ENCODE measurements around the gene MSH3.
"Not testable (repeated sequence)": the region's sequence is repeated elsewhere in the genome, so short reads cannot be mapped to it uniquely, and the experiment has no call there.

Gene MSH3

DNA sequence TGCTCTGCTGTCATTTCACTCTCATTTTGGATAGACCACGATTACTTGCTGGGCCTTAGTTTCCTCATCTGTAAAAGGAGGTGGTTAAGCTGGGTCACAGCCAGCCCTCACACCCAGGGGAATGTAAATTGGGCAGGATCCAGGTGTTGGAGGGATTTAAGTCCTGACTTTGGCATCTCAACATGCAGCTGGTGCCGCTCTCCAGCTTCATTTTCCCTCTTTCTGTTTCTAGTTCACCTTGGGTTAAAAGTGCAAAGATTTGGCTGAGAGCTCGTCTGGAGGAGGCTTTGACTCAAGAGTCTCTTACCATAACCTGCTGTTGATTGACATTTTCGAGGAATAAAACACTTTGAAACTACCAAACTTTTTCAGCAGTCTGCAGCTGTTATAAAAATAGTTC lies 144.6 kb downstream of the MSH3 start:
- no peak for DNase-seq

GRCh38 chr5:80799573-80799972 lies 145.1 kb downstream of the MSH3 start:
- no peak for DNase-seq

GRCh38 chr5:80804332-80804731 lies 149.9 kb downstream of the MSH3 start:
- DNase-seq, result no peak

DNA sequence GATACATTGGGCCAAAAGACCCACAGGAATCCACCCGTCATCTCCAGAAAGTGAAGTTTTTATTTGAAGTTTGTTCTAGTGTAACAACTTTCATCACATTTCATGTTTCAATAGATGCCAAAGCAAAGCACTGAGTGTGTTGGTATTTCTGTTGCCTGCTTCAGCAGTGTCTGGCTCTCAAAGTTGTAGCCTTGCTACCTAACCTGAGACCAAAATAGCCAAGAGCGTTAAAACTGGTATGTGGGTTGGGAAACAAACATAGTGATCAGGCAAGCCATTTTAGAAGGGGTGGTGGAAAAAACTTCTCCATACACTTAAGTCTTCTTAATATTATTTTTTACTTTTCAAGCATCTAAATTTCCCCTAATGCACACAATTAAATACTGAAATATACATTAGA lies 150.6 kb downstream of the MSH3 start:
- DNase-seq, result no peak

GRCh38 chr5:80806929-80807328 lies 152.5 kb downstream of the MSH3 start:
- no peak for DNase-seq

- no peak for DNase-seq
These were observed 155.0 kb downstream of the MSH3 start for GRCh38 chr5:80809451-80809850.

- DNase-seq, result no peak
These were observed 156.0 kb downstream of the MSH3 start for GRCh38 chr5:80810425-80810824.

DNA sequence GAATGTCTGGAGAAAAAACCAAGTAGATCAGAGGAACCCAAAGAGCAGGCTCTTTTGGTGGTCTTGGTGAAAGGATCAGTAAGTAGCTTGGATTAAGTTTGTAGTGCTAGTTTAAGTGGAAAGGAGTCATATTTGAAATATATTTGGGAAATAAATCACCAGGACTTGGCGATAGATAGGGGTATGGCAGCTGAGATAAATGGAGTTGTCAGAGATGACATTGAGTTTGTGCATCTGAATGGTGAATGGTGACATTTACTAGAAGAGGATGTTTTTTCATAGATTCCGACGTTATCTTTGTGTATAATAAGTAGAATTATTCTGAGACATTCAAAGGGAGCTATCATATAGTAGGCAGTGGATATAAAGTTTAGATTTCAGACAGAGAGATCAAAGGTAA lies 162.1 kb downstream of the MSH3 start:
- no peak for DNase-seq

DNA sequence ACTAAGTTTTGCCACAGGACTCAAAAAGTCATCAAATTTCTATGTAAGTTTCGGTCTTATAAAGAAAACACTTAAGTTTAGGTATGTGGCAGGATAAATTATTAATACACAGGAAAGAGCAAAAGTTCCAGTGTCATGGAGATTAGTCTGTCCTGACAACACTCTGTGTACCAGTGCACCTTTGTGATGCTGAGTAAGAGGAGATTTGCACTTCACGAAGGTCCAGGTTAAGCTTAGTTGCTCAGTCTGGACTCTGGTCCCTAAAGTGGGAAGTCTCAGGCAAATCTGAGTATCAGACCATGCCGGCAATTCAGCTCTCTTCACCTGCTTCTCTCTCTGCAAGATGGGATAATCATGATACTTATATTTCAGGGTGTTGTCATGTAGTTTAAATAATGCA lies 166.2 kb downstream of the MSH3 start:
- no peak for DNase-seq

- DNase-seq, result no peak
These were observed 168.2 kb downstream of the MSH3 start for GRCh38 chr5:80822640-80823039.

GRCh38 chr5:80824159-80824558 lies 169.7 kb downstream of the MSH3 start:
- not testable (repeated sequence) for DNase-seq

DNA sequence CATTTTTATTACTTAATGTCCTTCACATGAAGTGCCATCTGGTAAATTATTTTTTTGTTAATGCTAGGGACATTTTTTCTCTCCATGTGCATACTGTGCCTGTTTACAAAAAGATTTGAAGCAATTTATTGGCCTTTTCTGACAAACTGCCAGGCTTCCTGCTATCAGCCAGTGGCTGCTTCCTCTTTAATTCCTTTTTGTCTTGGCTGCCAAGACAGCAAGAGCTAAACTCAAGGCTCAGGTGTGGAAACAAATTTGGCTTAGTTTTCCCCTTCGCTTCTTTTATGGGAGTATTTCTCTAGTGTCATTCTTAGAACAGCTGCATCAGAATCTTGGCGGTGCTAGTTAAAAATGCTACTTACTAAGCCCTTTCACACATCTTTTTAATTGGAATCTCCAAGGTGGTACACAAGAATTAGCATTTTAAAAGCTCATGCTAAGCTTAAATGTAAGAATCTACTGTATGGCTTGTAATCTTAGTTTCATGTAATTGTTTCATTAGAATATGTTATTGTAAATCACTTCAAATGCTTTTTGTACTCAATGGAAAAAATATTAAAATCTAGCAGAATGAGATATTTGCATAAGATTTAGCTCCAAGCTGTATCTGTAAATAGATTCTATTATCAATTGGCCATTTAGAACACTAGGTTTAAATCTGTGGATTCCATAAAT lies 171.5 kb downstream of the MSH3 start:
- DNase-seq, result no peak

DNA sequence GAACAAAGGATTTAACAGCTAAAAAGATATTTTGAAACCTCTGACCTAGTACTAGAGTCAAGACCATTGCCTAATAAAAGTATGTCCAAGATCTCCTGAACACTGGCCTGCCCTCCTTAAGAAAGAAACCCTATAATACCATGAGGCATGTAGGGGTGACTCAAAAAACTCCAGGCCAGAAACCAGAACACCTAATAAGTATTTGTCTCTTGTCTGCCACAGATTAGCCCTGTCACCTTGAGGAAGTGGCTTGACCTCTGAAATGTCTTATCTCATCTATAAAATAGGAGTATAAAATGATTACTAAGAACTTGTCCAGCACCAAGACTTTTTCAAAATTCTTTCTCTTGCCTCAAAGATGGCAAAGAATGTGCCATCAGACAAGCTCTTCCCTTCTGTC lies 180.3 kb downstream of the MSH3 start:
- no peak for DNase-seq

DNA sequence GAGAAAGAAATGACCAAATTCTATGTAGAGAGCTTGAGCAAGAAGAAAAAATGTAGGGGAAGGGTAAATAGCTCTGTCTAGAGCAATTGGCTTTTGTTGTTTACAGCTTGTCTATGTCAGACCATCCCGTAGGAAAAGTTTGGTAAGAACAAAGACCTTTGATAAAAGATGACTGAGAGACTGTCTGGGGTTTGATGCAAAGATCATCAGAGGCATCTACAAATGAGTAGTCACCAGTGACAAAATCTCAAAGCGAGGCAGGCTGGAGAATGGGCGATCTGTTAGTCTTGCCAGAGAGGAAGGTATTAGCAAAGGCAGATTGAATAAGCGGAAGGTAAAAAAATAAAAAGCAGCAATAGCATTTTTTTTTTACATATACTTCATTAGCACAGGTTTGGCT lies 180.7 kb downstream of the MSH3 start:
- no peak for DNase-seq

GRCh38 chr5:80837679-80838078 lies 183.2 kb downstream of the MSH3 start:
- no peak for DNase-seq

GRCh38 chr5:80841026-80841797 lies 186.8 kb downstream of the MSH3 start:
- peak; percentile 14 for DNase-seq

- DNase-seq, result not testable (repeated sequence)
These were observed 192.0 kb downstream of the MSH3 start for GRCh38 chr5:80846422-80846821.

DNA sequence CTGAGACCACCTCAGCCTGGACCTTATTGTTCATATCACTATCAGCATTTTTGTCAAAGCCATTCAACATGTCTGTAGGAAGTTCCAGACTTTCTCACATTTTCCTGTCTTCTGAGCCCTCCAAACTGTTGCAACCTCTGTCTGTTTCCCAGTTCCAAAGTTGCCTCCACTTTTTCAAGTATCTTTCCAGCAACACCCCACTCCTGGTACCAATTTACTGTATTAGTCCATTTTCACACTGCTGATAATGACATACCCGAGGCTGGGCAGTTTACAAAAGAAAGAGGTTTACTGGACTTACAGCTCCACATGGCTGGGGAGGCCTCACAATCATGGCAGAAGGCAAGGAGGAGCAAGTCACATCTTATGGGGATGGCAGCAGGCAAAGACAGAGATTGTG lies 195.7 kb downstream of the MSH3 start:
- DNase-seq, result not testable (repeated sequence)

DNA sequence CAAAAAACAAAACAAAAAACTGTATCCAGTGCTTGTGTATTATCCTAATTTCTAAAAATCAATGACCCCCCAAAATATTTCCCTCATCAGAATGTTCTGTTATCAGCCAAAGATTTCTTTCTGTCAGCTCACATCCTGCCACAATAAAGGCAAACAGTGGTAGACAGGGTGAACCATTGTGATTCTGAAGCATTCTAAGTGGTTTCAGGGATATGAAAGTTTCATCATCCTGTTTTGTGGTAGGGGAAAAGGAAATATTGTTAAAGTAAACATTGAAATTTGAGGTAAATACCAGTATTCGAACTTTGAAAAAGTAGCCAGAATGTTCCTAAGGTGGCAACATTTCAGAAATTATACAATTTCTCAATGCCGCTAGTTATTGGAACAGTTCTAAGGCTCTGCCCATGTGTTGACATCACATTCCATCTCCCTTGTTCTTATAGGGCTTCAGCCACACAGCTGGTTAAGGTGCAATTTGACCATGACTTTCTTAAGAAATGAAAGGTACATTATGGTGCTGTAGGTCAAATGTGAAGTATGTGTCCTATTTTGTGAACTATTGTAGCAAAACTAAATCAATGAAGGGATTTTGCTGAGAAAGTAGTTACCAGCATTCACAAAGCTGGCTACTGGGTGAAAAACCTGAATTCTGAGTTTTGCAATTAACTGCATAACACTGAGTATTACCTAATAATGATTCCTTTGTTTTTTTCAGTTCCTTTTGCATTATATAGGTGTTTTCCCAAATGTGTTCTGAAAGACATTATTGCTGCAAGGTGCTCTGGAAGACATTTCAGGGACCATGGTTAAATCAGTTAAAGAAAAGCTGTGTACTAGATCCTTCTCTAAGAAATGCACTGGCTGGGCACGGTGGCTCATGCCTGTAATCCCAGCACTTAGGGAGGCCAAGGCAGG lies 198.1 kb downstream of the MSH3 start:
- no peak for DNase-seq

DNA sequence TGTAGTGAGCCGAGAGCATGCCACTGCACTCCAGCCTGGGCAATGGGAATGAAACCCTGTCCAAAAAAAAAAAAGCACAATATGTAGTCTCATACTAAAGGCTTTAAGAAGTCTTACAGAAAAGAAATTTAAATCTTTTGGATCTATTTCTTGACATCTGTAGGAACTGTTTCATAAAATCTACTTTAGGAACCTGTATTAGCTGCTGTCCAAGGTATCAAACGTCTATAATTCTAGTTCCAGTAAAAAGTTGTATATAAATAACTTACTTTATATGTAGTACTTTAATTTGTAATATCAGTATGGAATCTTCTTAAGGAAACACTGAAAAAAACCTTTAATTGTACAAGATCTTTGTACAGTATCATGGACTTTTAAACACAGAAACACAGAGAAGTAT lies 199.0 kb downstream of the MSH3 start:
- DNase-seq, result no peak

DNA sequence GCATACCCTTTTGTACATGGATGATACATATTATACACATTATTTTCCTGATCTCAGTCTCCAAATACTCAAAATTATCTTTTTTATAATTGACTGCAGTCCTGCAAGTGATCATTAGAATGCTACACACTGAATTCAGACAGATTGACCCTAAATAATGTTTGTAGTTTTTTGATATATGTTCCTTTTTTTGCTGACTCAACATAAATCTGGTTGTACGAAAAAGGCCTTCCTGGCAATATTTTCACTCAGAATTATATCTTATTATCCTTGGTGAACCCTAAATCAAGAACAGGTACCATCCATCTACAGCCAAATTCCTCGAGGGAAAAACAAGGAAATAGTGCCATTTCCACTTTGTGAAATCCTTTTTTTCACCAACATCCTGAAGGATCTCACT lies 200.1 kb downstream of the MSH3 start:
- DNase-seq, result no peak

GRCh38 chr5:80860924-80861613 lies 206.6 kb downstream of the MSH3 start:
- DNase-seq, result peak; percentile 85

DNA sequence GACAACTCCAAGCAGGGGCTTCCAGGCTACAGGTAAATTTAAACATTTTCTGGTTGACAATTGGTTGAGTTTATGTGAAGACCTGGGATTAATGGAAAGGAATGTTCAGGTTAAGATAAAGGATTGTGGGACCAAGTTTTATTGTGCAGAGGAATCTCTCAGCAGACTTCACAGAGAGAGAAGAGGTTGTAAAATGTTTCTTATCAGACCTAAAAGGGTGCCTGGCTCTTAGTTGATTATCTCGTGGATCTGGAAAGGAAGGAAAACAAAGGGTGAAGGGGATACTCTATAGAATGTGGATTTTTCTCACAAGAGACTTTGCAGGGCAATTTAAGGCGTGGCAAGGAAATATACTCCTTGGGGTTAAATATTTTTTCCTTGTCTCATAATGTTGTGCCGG lies 209.3 kb downstream of the MSH3 start:
- no peak for DNase-seq

Data from fibroblast of skin of back (primary cell).